Measurements from ENCODE around the gene CCNK.

DNA sequence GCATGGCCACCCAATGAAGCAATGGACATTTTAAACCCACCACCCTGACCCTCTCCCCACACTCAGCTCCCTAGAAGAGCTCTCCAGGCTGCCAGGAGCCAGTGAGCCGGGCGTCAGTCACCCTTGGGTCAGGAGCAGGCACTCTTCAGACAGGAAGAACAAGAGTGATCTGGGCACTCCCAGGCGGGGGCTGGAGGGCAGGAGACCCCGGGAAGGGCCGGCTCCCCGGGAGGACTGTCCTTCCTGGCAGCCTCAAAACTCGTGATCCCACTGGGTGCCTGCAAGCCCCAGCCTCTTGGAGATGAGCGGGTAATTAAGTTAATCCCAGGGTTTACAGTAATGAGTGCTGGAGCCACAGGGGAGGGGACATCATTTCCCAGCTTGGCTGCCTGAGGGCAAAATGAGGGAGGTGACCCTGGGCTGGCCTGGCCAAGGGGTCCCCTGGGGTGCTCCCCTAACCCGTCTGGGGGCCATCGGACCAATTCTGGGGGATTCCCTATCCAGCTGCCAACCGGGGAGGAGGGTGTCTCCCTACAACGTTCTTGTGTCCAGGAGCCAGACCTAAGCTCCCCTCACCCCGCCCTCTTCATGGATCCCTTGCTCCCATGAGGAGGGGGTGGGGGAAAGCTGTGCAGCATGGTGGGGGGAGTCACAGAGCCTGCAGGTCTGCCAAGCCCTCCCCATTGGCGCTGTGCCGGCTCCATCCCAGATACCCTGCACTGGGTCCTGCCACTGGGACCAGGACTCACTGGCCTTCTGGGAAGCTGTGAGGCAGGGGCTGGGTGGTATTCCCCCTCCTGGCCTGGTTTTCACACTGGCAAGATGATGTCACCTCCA lies 59.2 kb downstream of the CCNK start:
- TF ChIP-seq, protein P1, sequence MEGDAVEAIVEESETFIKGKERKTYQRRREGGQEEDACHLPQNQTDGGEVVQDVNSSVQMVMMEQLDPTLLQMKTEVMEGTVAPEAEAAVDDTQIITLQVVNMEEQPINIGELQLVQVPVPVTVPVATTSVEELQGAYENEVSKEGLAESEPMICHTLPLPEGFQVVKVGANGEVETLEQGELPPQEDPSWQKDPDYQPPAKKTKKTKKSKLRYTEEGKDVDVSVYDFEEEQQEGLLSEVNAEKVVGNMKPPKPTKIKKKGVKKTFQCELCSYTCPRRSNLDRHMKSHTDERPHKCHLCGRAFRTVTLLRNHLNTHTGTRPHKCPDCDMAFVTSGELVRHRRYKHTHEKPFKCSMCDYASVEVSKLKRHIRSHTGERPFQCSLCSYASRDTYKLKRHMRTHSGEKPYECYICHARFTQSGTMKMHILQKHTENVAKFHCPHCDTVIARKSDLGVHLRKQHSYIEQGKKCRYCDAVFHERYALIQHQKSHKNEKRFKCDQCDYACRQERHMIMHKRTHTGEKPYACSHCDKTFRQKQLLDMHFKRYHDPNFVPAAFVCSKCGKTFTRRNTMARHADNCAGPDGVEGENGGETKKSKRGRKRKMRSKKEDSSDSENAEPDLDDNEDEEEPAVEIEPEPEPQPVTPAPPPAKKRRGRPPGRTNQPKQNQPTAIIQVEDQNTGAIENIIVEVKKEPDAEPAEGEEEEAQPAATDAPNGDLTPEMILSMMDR (IDR thresholded peaks at IDR 0.05), result no peak
- TF ChIP-seq NFYB (CRISPR knock-in tag; conservative IDR thresholded peaks at IDR 0.05; ENCODE audit: low read depth) (no peak), SP1 (CRISPR knock-in tag; conservative IDR thresholded peaks at IDR 0.05) (no peak), NR1H2 (CRISPR knock-in tag; IDR thresholded peaks at IDR 0.05) (no peak), FOXK1 (CRISPR knock-in tag; IDR thresholded peaks at IDR 0.05) (no peak), TEAD4 (CRISPR knock-in tag; IDR thresholded peaks at IDR 0.05) (no peak)
- TF ChIP-seq, protein P2, sequence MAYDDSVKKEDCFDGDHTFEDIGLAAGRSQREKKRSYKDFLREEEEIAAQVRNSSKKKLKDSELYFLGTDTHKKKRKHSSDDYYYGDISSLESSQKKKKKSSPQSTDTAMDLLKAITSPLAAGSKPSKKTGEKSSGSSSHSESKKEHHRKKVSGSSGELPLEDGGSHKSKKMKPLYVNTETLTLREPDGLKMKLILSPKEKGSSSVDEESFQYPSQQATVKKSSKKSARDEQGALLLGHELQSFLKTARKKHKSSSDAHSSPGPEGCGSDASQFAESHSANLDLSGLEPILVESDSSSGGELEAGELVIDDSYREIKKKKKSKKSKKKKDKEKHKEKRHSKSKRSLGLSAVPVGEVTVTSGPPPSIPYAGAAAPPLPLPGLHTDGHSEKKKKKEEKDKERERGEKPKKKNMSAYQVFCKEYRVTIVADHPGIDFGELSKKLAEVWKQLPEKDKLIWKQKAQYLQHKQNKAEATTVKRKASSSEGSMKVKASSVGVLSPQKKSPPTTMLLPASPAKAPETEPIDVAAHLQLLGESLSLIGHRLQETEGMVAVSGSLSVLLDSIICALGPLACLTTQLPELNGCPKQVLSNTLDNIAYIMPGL (CRISPR knock-in tag; IDR thresholded peaks at IDR 0.05), result no peak
- TF ChIP-seq, protein P3, sequence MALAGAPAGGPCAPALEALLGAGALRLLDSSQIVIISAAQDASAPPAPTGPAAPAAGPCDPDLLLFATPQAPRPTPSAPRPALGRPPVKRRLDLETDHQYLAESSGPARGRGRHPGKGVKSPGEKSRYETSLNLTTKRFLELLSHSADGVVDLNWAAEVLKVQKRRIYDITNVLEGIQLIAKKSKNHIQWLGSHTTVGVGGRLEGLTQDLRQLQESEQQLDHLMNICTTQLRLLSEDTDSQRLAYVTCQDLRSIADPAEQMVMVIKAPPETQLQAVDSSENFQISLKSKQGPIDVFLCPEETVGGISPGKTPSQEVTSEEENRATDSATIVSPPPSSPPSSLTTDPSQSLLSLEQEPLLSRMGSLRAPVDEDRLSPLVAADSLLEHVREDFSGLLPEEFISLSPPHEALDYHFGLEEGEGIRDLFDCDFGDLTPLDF (CRISPR knock-in tag; IDR thresholded peaks at IDR 0.05), result no peak
- TF ChIP-seq, protein P4, sequence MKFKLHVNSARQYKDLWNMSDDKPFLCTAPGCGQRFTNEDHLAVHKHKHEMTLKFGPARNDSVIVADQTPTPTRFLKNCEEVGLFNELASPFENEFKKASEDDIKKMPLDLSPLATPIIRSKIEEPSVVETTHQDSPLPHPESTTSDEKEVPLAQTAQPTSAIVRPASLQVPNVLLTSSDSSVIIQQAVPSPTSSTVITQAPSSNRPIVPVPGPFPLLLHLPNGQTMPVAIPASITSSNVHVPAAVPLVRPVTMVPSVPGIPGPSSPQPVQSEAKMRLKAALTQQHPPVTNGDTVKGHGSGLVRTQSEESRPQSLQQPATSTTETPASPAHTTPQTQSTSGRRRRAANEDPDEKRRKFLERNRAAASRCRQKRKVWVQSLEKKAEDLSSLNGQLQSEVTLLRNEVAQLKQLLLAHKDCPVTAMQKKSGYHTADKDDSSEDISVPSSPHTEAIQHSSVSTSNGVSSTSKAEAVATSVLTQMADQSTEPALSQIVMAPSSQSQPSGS (CRISPR knock-in tag; IDR thresholded peaks at IDR 0.05; ENCODE audit: borderline replicate concordance, low read depth), result no peak

Data from WTC11 (cell line).